Measurements from ENCODE around the gene SULT4A1.

GRCh38 chr22:43833286-43834240 lies 28.8 kb downstream of the SULT4A1 start:
- TF ChIP-seq CTCF (IDR thresholded peaks at IDR 0.05) (no peak), POLR2A (IDR thresholded peaks at IDR 0.05) (no peak)

All from body of pancreas (tissue), 4 donors.